PC-9 (cell line): Measurements from ENCODE around the gene FDX2. TPM values are rescaled to one million over a fixed set of nuclear protein-coding genes. Genes with fewer than 3 reads are reported as not detected.
A peak's percentile ranks its signal among the peaks of the same experiment; 100 is the strongest.

ENCODE experiments used
- BruUV-seq: library from RNA; stranded (reverse); fragments of 400-500 nt; replicated peaks from 2 replicates; lab custom pipeline; 2021; lab: Mats Ljungman, UMichigan
- CTCF ChIA-PET: fragments of 300-600 bp; sonication (Branson Sonifier 250); formaldehyde crosslinking; loops from one replicate; lab custom pipeline; 2022; ENCODE audit warnings: antibody characterized with exemption; lab: Charles Lee
- POLR2A ChIA-PET: fragments of 300-600 bp; sonication (Branson Sonifier 250); formaldehyde crosslinking; loops from one replicate; lab custom pipeline; 2022; ENCODE audit warnings: antibody characterized with exemption; ENCODE audit not compliant: unreplicated experiment; lab: Charles Lee
- DNase-seq, 2 experiments: peaks; one replicate each; pipeline versions ENCODE4 v3.0.0 to v3.0.0-alpha.2; 2015 to 2022; ENCODE audit warnings: mixed read lengths in 1 of 2
- H2AFZ ChIP-seq: fragments of 200-600 bp; sonication (generic); 2 replicates; pipeline ENCODE4 v1.8.1; 2017; ENCODE audit warnings: antibody characterized with exemption
- H3F3A ChIP-seq: fragments of 200-600 bp; sonication (generic); 2 replicates; pipeline ENCODE4 v1.8.1; 2017; ENCODE audit warnings: antibody characterized with exemption, mild to moderate bottlenecking, low read depth; ENCODE audit not compliant: insufficient read depth
- H3K27ac ChIP-seq: fragments of 200-600 bp; sonication (generic); 2 replicates; pipeline ENCODE4 v1.6.1; 2016; ENCODE audit warnings: mixed run types
- H3K27me3 ChIP-seq: fragments of 200-600 bp; sonication (generic); 2 replicates; pipeline ENCODE4 v1.6.1; 2016; ENCODE audit warnings: low read depth, mixed run types; ENCODE audit not compliant: insufficient read depth
- H3K36me3 ChIP-seq: fragments of 200-600 bp; sonication (generic); 2 replicates; pipeline ENCODE4 v1.6.1; 2016; ENCODE audit warnings: low read depth, mixed run types
- H3K4me1 ChIP-seq: fragments of 200-600 bp; sonication (generic); replicated peaks from 2 replicates; pipeline ENCODE4 v1.6.1; 2016; ENCODE audit warnings: mixed run types; ENCODE audit not compliant: insufficient read depth
- H3K4me2 ChIP-seq: fragments of 200-600 bp; sonication (generic); 2 replicates; pipeline ENCODE4 v1.6.1; 2017; ENCODE audit warnings: mixed run types
- H3K4me3 ChIP-seq: fragments of 200-600 bp; sonication (generic); 2 replicates; pipeline ENCODE4 v1.6.1; 2016; ENCODE audit warnings: mixed run types
- H3K79me2 ChIP-seq: fragments of 200-600 bp; sonication (generic); 2 replicates; pipeline ENCODE4 v1.6.1; 2017; ENCODE audit warnings: low read depth, mixed run types
- H3K9me2 ChIP-seq: fragments of 200-600 bp; sonication (generic); 2 replicates; pipeline ENCODE4 v1.8.1; 2017; ENCODE audit warnings: mild to moderate bottlenecking; ENCODE audit not compliant: insufficient read depth
- H3K9me3 ChIP-seq: fragments of 200-600 bp; sonication (generic); 2 replicates; pipeline ENCODE4 v1.8.1; 2016; ENCODE audit warnings: low read depth; ENCODE audit not compliant: insufficient read depth
- H4K20me1 ChIP-seq: fragments of 200-600 bp; sonication (generic); 2 replicates; pipeline ENCODE4 v1.8.1; 2017; ENCODE audit not compliant: insufficient read depth
- CTCF ChIP-seq: fragments of 200-600 bp; sonication (generic); conservative IDR thresholded peaks from 2 replicates; pipeline ENCODE4 v1.6.1; 2017; ENCODE audit warnings: mixed run types, antibody characterized with exemption, mild to moderate bottlenecking, moderate library complexity
- EZH2 ChIP-seq: fragments of 200-600 bp; sonication (generic); IDR thresholded peaks from 2 replicates; pipeline ENCODE4 v1.8.0; 2017; ENCODE audit warnings: antibody characterized with exemption, low read depth
- intact Hi-C: fragments of 100-400 bp; cut with micrococcal nuclease; formaldehyde crosslinking; loops from one replicate; pipeline ENCODE4 v1.10.0; 2022; ENCODE audit not compliant: unreplicated experiment
- total RNA-seq: library from RNA; stranded (reverse); gene quantifications from 2 replicates; pipeline ENCODE4 v1.2.3, GENCODE V29; 2021

The FDX2 gene
- total RNA-seq, 1 experiment from 2014 or later: 23.1 TPM

GRCh38 chr19:10292789-10293636 is 22.8 kb downstream of the FDX2 start:
- CTCF ChIA-PET: no interaction called here
- H3K27me3 ChIP-seq: no peaks in the 10 kb centered on the region

GRCh38 chr19:10292206-10292788 is 23.5 kb downstream of the FDX2 start:
- H3K27me3 ChIP-seq: no peaks in the 10 kb centered on the region
- no TSS peak for BruUV-seq
- peak overlapping the region; percentile 78; the same call in 1 of the 2 replicates for H3K4me3 ChIP-seq
- peaks cover 7% of the 10 kb centered on the region; the same call in 1 of the 2 replicates for H3F3A ChIP-seq
- ChIA-PET POLR2A (no interaction called here), CTCF (no interaction called here)
- no peaks in the 10 kb centered on the region for H3K79me2 ChIP-seq
- peaks cover 17% of the 10 kb centered on the region for H3K4me1 ChIP-seq
- intact Hi-C loops: no loop called here
- no peak overlapping the region for H3K27ac ChIP-seq
- no peaks in the 10 kb centered on the region for H3K36me3 ChIP-seq
- H3K9me3 ChIP-seq: no peaks in the 10 kb centered on the region
- peak in 1 of 2 experiments; percentile 50 for DNase-seq
- TF ChIP-seq EZH2: no peak
- TF ChIP-seq CTCF: no peak
- H4K20me1 ChIP-seq: no peaks in the 10 kb centered on the region
- peak overlapping the region; percentile 97 for H3K4me2 ChIP-seq
- no peaks in the 10 kb centered on the region for H3K9me2 ChIP-seq
- H2AFZ ChIP-seq: no peak overlapping the region

More at GRCh38 chr19:10292789-10293636, 22.8 kb downstream of the FDX2 start:
- Histone ChIP-seq H4K20me1 (no peaks in the 10 kb centered on the region), H3K4me3 (no peak overlapping the region), H3K9me2 (no peaks in the 10 kb centered on the region), H3K36me3 (no peaks in the 10 kb centered on the region), H3K4me1 (peaks cover 17% of the 10 kb centered on the region), H3K9me3 (no peaks in the 10 kb centered on the region), H2AFZ (no peak overlapping the region), H3K79me2 (no peaks in the 10 kb centered on the region), H3F3A (peaks cover 7% of the 10 kb centered on the region; the same call in 1 of the 2 replicates), H3K27ac (no peak overlapping the region), H3K4me2 (no peak overlapping the region)
- intact Hi-C loops: no loop called here
- BruUV-seq: no TSS peak
- TF ChIP-seq CTCF (no peak), EZH2 (no peak)
- DNase-seq: no peak
- POLR2A ChIA-PET: no interaction called here

GRCh38 chr19:10291554-10292205 is 24.1 kb downstream of the FDX2 start:
- TF ChIP-seq EZH2: no peak
- no peak for TF ChIP-seq CTCF
- intact Hi-C loops: no loop called here
- POLR2A ChIA-PET: interaction anchor here (0.6 to 0.7 kb wide), 4 partner anchors 23 to 391 kb away, joined by 4 to 10 read pairs (median 6); partner anchors contain the start of gene RAVER1
- Histone ChIP-seq H3K4me1 (peaks cover 17% of the 10 kb centered on the region), H3K27me3 (no peaks in the 10 kb centered on the region), H3K4me3 (peak overlapping the region; percentile 78), H3K4me2 (peak overlapping the region; percentile 97), H2AFZ (peak overlapping the region; percentile 89), H3K36me3 (no peaks in the 10 kb centered on the region), H3K9me2 (no peaks in the 10 kb centered on the region), H3K9me3 (no peaks in the 10 kb centered on the region), H3K27ac (no peak overlapping the region), H3K79me2 (no peaks in the 10 kb centered on the region), H4K20me1 (no peaks in the 10 kb centered on the region), H3F3A (peaks cover 8% of the 10 kb centered on the region; the same call in 1 of the 2 replicates)
- CTCF ChIA-PET: interaction anchor here (0.8 kb wide), 1 partner anchor 89 kb away, joined by 4 read pairs; the partner anchor contains the start of gene TYK2
- no TSS peak for BruUV-seq
- no peak for DNase-seq
